Effector memory CD8-positive, alpha-beta T cell (primary cell): ENCODE measurements around the gene RUFY1.
"Not testable (repeated sequence)": the region's sequence is repeated elsewhere in the genome, so short reads cannot be mapped to it uniquely, and the experiment has no call there.

Experiments
- ATAC-seq: fragments of 150-1000 bp; cut with Tn5 transposase; replicated peaks from 2 replicates; pipeline ENCODE4 v1.10.0; 2021; ENCODE audit warnings: mild to moderate bottlenecking, moderate library complexity
- DNase-seq, 3 experiments: peaks; one replicate each; pipeline ENCODE4 v3.0.0; 2021
- H3K27ac Mint-ChIP-seq, 2 donors: one replicate each; pipeline ENCODE4 v1.8.0; 2022; ENCODE audit warnings: mild to moderate bottlenecking in 2 of 2, mixed read lengths in 2 of 2, moderate library complexity in 2 of 2
- H3K27me3 Mint-ChIP-seq, 2 donors: one replicate each; pipeline ENCODE4 v1.8.0; 2022; ENCODE audit warnings: mixed read lengths in 2 of 2
- H3K36me3 Mint-ChIP-seq: one replicate; pipeline ENCODE4 v1.8.0; 2022; ENCODE audit warnings: mild to moderate bottlenecking, moderate library complexity, mixed read lengths; ENCODE audit not compliant: insufficient read depth
- H3K4me1 Mint-ChIP-seq, 2 donors: one replicate each; pipeline ENCODE4 v1.8.0; 2022; ENCODE audit warnings: low read depth in 2 of 2, mixed read lengths in 2 of 2
- H3K4me3 Mint-ChIP-seq, 2 donors: one replicate each; pipeline ENCODE4 v1.8.0; 2022; ENCODE audit warnings: mild to moderate bottlenecking in 2 of 2, mixed read lengths in 2 of 2, moderate library complexity in 2 of 2
- H3K9me3 Mint-ChIP-seq, 2 donors: one replicate each; pipeline ENCODE4 v1.8.0; 2022; ENCODE audit warnings: mixed read lengths in 2 of 2
- total RNA-seq, 9 experiments: gene quantifications; one replicate each; lab custom pipeline; 2026; lab: John Stamatoyannopoulos, UW

Gene RUFY1, protein sequence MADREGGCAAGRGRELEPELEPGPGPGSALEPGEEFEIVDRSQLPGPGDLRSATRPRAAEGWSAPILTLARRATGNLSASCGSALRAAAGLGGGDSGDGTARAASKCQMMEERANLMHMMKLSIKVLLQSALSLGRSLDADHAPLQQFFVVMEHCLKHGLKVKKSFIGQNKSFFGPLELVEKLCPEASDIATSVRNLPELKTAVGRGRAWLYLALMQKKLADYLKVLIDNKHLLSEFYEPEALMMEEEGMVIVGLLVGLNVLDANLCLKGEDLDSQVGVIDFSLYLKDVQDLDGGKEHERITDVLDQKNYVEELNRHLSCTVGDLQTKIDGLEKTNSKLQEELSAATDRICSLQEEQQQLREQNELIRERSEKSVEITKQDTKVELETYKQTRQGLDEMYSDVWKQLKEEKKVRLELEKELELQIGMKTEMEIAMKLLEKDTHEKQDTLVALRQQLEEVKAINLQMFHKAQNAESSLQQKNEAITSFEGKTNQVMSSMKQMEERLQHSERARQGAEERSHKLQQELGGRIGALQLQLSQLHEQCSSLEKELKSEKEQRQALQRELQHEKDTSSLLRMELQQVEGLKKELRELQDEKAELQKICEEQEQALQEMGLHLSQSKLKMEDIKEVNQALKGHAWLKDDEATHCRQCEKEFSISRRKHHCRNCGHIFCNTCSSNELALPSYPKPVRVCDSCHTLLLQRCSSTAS
- total RNA-seq, result 35.6 to 90.3 (median 54.2) reads per million in 9 experiments

DNA sequence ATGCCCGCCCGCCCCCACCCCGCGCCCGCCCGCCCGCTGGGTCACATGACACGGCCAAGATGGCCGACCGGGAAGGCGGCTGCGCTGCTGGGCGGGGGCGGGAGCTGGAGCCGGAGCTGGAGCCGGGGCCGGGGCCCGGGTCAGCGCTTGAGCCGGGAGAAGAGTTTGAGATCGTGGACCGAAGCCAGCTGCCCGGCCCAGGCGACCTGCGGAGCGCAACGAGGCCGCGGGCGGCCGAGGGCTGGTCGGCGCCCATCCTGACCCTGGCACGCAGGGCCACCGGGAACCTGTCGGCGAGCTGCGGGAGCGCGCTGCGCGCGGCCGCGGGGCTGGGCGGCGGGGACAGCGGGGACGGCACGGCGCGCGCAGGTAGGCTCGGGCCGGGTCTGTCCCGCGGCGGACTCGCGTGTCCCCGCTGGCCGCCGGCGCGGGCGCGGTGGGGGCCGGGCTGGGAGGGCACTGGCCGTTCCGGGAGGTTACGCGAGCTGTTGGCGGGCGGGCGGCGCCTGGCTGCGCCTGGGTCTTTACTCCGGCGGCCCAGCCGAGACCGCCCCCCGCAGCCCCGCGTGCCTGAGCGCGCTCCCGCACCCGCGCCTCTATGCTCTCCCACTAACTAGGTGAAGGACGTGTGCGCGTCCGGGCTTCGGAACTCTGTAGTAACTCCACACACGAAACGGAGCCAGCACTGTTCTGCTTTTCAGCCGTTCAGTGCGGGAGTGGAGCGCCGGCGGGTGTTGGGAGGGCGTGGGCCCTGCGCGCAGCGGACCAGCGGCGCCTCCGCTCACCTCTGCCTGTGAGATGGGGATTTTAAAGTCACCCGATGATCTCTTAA lies at the start of gene RUFY1:
Gene RUFY1, plus strand, starts transcription at position 44 of the 832 bp plus-strand sequence. Its CDS starts 16 bp downstream, at position 60.
- Mint-ChIP-seq H3K36me3 (peaks cover 15% of the 10 kb centered on the region), H3K27ac (peak within 1 kb of the TSS; percentile 95 to 96), H3K4me1 (peaks cover 16 to 28% of the 10 kb centered on the region in 2 donors), H3K4me3 (peak within 1 kb of the TSS; percentile 96 to 97), H3K27me3 (no peaks in the 10 kb centered on the region), H3K9me3 (no peaks in the 10 kb centered on the region)
- ATAC-seq, result peak; percentile 84
- peak; percentile 79 to 87 (median 84) for DNase-seq

- H3K27me3 Mint-ChIP-seq, result peaks cover 20 to 29% of the 10 kb centered on the region in 2 donors
- not testable (repeated sequence) for H3K4me3 Mint-ChIP-seq, H3K9me3 Mint-ChIP-seq, H3K36me3 Mint-ChIP-seq, H3K27ac Mint-ChIP-seq, DNase-seq, ATAC-seq, H3K4me1 Mint-ChIP-seq
Measured at GRCh38 chr5:179501997-179502396, 48.4 kb upstream of the RUFY1 start.

- ATAC-seq, H3K9me3 Mint-ChIP-seq, DNase-seq, H3K4me1 Mint-ChIP-seq, H3K36me3 Mint-ChIP-seq, H3K4me3 Mint-ChIP-seq, H3K27ac Mint-ChIP-seq: not testable (repeated sequence)
- peaks cover 18 to 27% of the 10 kb centered on the region in 2 donors for H3K27me3 Mint-ChIP-seq
Measured at GRCh38 chr5:179502420-179502819, 47.9 kb upstream of the RUFY1 start.

DNA sequence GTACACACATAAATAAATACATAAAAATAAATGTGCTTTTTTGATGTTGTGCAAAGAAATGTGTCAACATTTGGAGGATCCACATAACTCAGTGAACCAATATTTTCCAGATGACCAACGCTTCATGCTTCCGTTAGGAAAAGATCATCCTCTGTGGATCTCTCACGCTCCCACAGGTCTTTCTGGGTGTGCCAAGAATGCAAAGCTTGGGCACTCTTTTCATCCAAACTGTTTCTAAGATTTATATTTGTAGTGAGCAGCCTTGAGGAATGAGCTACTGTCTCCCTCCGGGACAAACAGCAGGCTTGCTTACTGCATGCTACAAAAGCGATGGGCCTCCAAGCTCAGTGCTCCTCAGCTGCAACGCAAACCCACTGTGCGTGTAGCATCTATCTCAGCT lies 46.2 kb upstream of the RUFY1 start:
- Mint-ChIP-seq H3K27me3 (peaks cover 9% of the 10 kb centered on the region in 2 donors), H3K36me3 (no peaks in the 10 kb centered on the region), H3K9me3 (no peaks in the 10 kb centered on the region), H3K27ac (no peak overlapping the region), H3K4me1 (peaks cover 0 to 2% of the 10 kb centered on the region in 2 donors), H3K4me3 (no peak overlapping the region)
- ATAC-seq, result no peak
- DNase-seq, result no peak

GRCh38 chr5:179504600-179505396 lies 45.6 kb upstream of the RUFY1 start:
- DNase-seq, result no peak
- Mint-ChIP-seq H3K9me3 (no peaks in the 10 kb centered on the region), H3K27ac (no peak overlapping the region), H3K4me3 (no peak overlapping the region), H3K36me3 (no peaks in the 10 kb centered on the region), H3K27me3 (peaks cover 8 to 9% of the 10 kb centered on the region in 2 donors), H3K4me1 (peaks cover 0 to 2% of the 10 kb centered on the region in 2 donors)
- ATAC-seq, result no peak

DNA sequence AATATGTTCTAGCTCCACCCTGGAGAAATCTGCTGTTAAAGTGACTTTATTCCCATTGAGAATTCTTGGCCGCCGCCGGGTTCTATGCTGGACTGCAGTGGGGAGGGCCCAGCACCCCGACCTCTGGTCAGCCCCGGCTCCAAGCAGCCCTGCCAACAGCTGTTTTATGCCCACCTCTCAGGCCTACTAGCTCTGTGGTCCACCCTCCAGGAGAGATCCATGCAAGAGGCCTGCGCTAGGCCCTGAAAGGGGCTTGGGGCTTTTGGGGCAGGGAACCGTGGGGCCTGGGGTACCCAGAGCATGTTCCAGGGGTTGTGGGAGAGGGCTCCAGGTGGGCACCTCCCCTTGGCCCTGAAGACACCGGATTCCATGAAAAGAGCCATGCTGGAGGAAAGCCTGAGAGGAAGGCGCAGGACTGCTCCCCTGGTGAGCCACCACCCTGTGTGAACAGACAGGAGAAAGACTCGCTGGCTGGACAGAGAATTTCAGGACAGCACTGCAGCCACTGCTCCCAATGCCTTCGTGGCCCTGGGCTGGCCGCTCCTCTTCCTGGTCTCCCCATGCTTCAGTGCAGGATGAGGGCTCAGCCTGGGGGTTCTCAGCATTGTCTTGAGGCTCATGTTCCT lies 44.6 kb upstream of the RUFY1 start:
- no peak overlapping the region for H3K27ac Mint-ChIP-seq

DNA sequence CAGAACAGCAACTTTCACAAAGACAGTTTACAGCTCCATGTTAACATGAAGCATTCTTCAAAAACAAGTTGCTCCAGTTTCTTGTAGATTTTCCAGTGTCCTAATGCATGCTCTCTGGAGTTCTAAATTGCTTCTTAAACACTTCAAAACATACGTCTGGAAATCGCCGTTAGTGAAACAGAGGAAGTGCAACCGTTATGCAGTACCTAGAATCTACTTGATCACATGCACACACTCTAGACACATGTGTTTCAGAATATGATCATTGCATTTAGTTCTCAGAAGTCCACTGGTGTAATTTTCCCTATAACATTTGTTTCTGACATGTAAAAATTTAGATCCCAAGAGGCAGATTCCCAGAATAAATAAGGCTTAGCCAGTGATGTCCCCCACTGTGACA lies 41.1 kb upstream of the RUFY1 start:
- Mint-ChIP-seq H3K27ac (no peak overlapping the region), H3K27me3 (peaks cover 0 to 7% of the 10 kb centered on the region in 2 donors), H3K4me3 (no peak overlapping the region), H3K4me1 (peaks cover 0 to 2% of the 10 kb centered on the region in 2 donors), H3K9me3 (no peaks in the 10 kb centered on the region), H3K36me3 (no peaks in the 10 kb centered on the region)
- ATAC-seq (no peak), DNase-seq (no peak)

More for the DNA sequence above, 44.6 kb upstream of the RUFY1 start:
- Mint-ChIP-seq H3K9me3 (no peaks in the 10 kb centered on the region), H3K4me3 (no peak overlapping the region), H3K27me3 (peaks cover 0 to 3% of the 10 kb centered on the region in 2 donors), H3K4me1 (peaks cover 0 to 2% of the 10 kb centered on the region in 2 donors), H3K36me3 (no peaks in the 10 kb centered on the region)
- ATAC-seq (no peak), DNase-seq (no peak)

DNA sequence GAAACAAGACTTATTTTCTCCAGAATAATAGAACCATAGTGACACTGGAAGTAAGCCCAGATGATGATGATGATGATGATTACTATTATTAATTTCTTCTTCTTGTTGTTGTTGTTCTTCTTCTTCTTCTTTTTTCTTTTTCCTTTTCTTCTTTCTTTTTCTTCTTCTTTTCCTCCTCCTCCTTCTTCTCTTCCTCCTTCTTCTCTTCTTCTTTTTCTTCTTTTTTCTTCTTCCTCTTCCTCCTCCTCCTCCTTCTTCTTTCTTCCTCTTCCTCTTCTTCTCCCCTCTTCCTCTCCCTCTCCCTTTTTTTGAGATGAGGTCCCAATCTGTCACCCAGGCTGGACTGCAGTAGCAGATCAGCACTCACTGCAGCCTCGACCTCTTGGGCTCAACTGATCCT lies 40.5 kb upstream of the RUFY1 start:
- Mint-ChIP-seq H3K27ac (no peak overlapping the region), H3K4me3 (no peak overlapping the region), H3K9me3 (no peaks in the 10 kb centered on the region), H3K36me3 (no peaks in the 10 kb centered on the region), H3K4me1 (peaks cover 0 to 2% of the 10 kb centered on the region in 2 donors), H3K27me3 (peaks cover 2 to 9% of the 10 kb centered on the region in 2 donors)
- DNase-seq, result no peak
- no peak for ATAC-seq

DNA sequence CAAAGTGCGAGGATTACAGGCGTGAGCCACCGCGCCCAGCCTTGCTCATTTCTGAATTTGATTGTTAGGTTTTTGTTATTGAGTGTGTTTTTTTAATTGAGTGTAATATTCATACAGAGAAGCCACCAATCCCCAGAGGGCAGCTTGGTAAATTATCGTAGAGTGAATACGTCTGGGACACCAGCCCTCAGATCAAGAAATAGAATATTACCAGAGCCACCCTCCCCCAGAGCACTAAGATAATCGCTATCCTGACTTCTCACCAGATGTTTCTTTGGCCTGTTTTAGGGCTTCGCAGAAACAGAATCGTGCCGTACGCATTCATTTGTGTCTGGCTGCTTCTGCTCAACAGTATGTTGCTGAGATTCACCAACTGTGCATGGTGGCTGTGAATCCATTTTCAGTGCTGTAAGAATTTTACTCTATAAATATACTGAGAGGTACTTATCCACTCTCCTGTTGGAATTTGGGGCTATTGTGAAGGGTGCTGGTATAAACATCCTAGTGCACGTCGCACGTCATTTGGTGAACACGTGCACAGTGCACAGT lies 37.8 kb upstream of the RUFY1 start:
- DNase-seq, result no peak
- Mint-ChIP-seq H3K9me3 (no peaks in the 10 kb centered on the region), H3K4me1 (peaks cover 0 to 2% of the 10 kb centered on the region in 2 donors), H3K4me3 (no peak overlapping the region), H3K27me3 (peaks cover 19 to 22% of the 10 kb centered on the region in 2 donors), H3K36me3 (no peaks in the 10 kb centered on the region), H3K27ac (no peak overlapping the region)
- ATAC-seq, result no peak

DNA sequence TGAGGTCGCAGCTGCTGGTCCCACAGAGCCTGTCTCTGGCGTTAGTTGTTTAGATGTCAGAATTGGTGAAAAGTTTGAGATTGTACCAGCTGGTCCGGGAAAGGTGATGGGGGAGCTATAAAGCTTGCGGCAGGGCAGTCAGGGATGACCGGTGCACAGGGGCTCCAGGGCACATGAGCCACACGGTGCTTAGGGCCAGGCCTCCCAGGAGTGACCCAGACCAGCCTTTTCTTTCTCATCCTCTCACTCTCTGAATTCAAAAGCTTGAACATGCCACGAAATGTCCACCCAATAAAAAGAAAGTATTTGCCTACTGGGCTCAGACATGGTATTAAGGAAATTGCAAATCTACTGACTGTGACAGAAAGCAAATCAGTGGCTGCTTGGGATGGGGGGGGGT lies 34.9 kb upstream of the RUFY1 start:
- not testable (repeated sequence) for H3K4me1 Mint-ChIP-seq, H3K9me3 Mint-ChIP-seq, DNase-seq, H3K36me3 Mint-ChIP-seq, H3K4me3 Mint-ChIP-seq, H3K27ac Mint-ChIP-seq, ATAC-seq
- peaks cover 19 to 22% of the 10 kb centered on the region in 2 donors for H3K27me3 Mint-ChIP-seq

DNA sequence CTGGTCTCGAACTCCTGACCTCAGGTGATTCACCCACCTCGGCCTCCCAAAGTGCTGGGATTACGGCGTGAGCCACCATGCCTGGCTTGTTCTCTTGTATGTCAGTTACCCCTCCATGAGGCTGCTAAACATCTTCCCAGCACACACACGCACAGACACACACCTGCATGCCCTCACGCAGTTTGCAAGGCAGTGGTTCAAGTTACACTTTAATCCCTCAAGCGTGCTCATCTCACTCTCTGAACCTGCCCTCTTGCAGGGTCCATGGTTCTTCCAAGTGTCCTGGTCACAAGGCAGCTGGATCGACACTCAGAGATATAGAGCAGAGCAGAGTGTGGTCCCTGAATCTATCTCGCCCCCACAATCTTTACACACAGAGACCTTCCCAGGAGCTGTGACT lies 34.1 kb upstream of the RUFY1 start:
- no peaks in the 10 kb centered on the region for H3K4me1 Mint-ChIP-seq
- no peak for ATAC-seq
- no peaks in the 10 kb centered on the region for H3K9me3 Mint-ChIP-seq
- H3K27me3 Mint-ChIP-seq, result peaks cover 19 to 22% of the 10 kb centered on the region in 2 donors
- no peak overlapping the region for H3K4me3 Mint-ChIP-seq
- H3K36me3 Mint-ChIP-seq, result no peaks in the 10 kb centered on the region
- DNase-seq, result no peak
- H3K27ac Mint-ChIP-seq, result no peak overlapping the region

DNA sequence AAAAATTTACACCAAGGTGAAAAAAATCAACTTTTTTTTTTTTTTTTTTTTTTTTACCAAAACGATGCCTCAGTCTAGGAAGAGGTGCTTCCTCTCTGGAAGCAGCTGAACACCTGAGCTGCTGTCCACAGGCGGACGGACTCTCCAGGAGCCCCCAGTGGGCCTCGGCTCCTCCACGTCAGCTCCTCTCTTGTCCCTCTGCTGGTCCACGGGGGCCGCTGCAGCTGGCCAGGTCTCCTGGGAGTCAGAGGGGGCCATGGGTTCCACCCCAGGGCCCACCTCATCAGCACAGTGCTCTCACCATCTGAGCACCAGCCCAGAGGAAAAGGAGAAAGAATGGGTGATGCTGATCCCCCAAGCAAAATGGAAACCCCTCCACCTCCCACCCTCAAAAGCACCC lies 32.6 kb upstream of the RUFY1 start:
- not testable (repeated sequence) for H3K4me1 Mint-ChIP-seq, ATAC-seq, H3K9me3 Mint-ChIP-seq, H3K36me3 Mint-ChIP-seq, H3K4me3 Mint-ChIP-seq, H3K27ac Mint-ChIP-seq, DNase-seq
- peaks cover 16 to 19% of the 10 kb centered on the region in 2 donors for H3K27me3 Mint-ChIP-seq
